Germinal center (tissue), 1 donor: ENCODE data around the gene CCDC24.
A peak's percentile ranks its signal among the peaks of the same experiment; 100 is the strongest.

ENCODE experiments used
- DNase-seq: peaks from one replicate; pipeline ENCODE4 v3.0.0; 2012; ENCODE audit warnings: mixed read lengths, low spot score

CCDC24 gene

DNA sequence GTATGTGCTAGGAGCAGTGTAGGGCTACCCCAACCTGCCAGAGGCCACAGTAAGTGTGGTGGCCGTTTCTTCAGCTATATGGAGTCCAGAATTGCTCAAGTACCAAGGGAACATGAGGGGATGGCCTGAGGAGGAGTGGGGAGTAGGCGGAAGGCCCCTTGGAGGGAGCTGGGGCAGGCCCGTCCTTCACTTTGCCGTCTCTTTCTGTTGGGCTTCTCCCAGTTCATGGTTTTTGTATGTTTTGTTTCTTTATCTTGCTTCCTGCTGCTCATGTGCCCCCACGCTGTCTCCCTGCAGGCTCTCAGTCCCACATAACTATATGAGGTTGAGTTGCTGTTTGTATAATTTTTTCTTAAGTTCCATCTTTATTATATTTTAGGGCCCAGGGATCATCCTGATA lies 27.5 kb upstream of the CCDC24 start:
- no peak for DNase-seq

DNA sequence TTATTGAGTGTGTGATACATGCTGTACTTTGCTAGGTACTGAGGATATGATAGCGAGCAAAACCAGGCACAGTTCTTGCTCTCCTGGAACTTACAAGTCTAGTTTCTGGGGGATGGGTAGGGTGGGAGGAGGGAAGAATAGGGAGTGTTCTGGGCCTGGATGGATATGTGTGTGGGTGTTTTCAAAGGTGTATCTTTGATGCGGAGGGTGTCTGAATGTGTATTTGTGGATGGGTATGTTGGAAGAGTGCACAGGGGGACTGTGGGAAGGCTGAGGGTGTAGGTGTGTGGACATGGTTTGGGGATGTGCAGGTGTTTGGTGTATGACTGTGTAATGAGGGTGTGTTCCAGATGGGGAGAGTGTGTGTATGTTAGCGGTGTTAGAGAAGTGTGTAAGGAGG lies 26.1 kb upstream of the CCDC24 start:
- DNase-seq: no peak

DNA sequence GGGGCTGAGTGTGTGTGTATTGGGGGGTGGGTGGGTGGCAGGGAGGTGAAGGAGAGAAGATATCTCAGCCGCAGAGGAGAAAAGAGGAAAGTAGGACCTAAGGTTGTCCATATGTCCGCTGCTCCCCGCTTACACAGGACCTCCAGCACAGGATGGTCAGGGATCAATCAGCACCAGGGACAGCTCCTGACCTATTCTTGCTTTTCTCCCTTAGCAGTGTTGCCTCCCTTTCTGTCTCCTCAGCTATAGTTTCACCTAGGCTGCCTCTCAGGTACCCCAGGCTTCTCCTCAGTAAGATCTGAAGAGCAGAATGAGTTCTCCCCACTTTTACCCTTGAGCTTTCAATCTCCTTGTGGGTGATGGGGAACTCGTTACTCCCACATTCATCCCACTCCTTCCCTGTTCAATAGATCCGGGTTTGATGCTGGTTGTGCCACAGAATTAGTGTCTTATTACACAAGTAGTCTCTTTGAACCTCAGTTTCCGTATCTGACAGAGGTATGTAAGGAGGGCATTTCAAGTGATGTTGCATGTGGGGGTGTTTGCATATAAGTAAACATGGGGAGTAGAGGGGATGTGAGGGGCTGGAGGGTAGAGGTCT lies 23.0 kb upstream of the CCDC24 start:
- DNase-seq: no peak

DNA sequence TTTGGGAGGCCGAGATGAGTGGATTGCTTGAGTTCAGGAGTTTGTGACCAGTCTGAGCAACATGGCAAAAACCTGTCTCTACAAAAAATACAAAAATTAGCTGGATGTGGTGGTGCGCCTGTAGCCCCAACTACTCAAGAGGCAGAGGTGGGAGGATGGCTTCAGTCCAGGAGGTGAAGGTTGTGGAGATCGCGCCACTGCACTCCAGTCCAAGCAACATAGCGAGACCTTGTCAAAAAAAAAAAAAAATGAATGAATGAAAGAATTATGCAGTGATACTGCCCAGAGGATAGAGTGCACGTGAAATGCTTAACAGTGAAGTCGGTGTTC lies 22.0 kb upstream of the CCDC24 start:
- no peak for DNase-seq

DNA sequence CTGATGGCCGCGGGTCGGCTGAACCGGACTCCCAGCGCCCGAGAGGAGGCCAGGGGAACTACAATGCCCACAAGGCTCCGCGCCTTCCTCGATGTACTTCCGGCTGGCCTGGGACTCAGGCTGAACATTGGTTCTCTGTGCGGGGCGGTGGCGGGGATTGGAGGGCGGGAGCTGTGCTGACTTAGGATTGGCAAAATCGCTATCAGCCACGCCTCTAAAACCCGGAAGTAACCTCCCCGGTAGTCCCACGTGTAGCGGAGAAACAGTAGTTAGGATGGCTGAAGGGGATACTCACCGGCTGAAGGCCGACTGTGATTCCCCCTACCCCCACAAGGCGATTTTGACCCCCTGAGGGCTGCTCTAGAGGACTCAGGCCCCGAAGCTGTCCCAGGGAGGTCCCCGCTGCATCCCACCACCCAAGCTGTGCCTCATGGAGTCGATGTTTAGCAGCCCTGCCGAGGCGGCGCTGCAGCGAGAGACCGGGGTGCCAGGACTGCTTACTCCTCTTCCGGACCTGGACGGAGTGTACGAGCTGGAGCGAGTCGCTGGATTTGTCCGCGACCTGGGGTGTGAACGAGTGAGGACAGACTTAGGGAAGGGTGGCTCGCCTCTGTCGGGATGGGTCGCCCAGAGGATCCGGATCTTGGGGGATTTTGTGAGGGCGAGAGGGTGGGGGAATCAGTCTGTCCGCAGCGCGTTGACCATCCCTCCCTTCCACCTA lies 21.5 kb upstream of the CCDC24 start, which contains the start of gene DPH2:
DPH2 (plus strand) TSS at position 265 of the 721 bp plus-strand sequence; CDS start at position 431, 166 bp downstream.
- peak; percentile 99 for DNase-seq

DNA sequence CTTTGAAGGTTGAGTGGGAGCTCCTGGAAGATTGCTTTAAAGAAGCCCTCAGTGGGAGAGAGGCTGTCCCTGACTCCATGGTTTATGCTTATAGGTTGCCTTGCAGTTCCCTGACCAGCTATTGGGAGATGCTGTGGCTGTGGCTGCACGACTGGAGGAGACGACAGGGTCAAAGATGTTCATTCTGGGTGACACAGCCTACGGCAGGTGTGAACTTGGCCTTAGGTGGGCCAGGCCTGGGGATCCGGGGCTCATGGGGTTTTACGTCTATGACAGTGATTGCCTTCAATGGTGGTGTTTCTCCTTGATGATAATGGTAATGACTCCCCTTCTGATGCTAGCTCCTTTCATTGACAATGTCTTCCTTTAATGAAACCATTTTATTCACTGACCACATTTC lies 20.9 kb upstream of the CCDC24 start:
- DNase-seq: no peak

DNA sequence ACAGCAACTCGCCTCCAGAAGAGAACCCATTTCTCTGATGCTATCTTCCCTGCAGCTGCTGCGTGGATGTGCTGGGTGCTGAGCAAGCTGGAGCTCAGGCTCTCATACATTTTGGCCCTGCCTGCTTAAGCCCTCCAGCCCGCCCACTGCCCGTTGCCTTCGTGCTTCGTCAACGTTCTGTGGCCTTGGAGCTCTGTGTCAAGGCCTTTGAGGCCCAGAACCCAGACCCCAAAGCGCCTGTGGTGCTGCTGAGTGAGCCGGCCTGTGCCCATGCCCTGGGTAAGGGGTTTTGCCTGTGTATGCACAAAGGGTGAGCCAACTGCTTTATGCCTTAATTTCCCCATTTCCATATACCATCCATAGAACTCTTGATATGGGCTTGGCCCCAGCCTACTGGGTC lies 20.5 kb upstream of the CCDC24 start:
- no peak for DNase-seq

DNA sequence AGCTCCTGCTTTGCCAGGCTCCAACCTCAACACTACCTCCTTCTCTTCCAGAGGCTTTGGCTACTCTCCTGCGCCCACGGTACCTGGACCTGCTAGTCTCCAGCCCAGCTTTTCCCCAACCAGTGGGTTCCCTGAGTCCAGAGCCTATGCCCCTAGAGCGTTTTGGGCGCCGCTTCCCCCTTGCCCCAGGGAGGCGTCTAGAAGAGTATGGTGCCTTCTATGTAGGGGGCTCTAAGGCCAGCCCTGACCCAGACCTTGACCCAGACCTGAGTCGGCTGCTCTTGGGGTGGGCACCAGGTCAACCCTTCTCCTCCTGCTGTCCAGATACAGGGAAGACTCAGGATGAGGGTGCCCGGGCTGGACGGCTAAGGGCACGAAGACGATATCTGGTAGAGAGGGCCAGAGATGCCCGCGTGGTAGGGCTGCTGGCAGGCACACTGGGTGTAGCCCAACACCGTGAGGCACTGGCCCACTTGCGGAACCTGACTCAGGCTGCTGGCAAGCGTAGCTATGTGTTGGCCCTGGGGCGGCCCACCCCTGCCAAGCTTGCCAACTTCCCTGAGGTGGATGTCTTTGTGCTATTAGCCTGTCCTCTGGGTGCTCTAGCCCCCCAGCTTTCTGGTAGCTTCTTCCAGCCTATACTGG lies 19.9 kb upstream of the CCDC24 start:
- no peak for DNase-seq

DNA sequence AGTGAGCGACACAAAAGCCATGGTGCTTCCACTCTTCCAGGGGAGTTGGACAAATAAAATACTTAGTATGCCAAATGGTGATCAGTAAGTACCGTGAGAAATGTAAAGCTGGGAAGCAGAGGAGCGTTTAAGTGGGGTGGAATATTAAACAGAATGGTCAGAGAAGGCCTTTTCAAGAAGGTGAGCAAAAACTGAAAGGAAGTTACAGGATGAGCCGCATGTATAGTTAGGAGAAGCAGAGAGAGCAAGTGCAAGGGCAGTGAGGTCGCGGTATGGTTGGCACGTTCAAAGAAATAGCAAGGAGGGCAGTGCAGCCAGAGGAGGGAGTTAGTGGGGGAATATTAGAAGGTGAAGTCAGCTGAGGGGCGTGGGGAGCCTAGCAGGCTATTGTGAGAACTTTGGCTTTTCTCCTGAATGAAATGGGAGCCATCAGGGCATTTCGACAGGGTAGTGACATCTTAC lies 17.4 kb upstream of the CCDC24 start:
- no peak for DNase-seq

DNA sequence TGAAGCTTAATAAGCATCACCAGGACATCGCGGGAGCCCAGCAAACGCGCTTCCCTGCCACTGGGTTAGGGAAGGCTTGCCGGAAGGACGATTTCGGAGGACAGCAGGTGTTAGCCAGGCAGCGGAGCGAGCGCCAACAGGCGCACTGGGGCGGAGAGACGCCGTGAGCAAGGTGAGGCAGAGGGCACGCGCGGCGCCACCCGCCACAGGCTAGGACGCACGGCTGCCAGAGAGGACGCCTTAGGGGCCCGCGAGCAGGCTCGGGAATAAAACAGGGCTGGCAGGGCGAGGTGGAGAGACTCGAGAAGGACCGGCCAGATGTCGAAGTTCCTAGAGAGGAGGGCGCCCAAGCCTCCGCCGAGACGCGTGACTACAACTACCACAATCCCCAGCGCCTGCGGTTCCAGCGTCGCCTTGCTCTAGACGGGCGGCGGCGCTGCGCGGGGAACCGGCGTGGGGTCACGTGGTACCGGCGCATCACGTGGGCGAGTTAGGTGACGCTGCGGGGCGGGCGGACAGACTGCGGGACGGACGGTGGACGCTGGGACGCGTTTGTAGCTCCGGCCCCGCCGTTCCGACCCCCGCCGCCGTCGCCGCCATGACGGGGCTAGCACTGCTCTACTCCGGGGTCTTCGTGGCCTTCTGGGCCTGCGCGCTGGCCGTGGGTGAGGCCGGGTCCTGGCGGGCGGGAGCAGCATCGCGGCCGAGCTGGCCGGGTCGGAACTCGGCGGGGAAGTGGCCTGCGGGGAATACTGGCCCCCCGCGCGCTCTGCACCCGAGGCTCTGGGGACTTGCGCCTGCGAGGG lies 16.8 kb upstream of the CCDC24 start, which contains the start of gene ATP6V0B:
ATP6V0B (plus strand) TSS at position 518 of the 806 bp plus-strand sequence; CDS start at position 599, 81 bp downstream.
- peak; percentile 94 for DNase-seq

DNA sequence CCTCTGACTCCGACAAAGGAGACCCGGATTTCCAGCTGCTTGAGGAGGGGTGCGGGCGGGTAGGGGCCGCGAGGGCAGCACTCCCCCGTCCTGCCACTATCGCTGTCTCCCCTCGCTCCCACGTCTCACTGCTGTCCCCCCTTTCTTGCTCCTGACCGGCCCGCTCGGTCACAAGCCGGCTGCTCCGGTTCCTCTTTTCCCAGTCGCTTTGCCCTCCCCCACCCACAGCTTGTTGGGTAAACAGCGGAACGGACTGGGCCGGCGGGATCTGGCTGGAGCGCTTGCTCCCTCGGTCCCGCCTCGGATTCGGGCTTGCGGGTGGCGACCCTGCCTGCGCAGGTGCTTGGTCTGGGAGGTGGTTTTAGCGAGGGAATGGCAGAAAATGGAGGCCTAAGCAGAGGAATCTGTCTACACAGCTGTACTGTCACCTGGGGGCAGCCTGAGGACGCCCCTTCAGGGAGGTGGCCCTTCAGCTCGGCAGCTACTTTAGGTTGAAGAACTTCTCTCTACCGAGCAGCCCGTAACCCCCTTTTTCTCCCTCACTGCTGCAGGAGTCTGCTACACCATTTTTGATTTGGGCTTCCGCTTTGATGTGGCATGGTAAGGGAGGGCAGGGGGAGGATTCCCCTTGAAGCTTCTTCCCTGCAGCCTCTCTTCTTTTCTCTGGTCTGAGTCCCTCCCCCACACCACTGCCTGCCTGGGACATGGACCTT lies 16.0 kb upstream of the CCDC24 start:
- DNase-seq: peak; percentile 73

DNA sequence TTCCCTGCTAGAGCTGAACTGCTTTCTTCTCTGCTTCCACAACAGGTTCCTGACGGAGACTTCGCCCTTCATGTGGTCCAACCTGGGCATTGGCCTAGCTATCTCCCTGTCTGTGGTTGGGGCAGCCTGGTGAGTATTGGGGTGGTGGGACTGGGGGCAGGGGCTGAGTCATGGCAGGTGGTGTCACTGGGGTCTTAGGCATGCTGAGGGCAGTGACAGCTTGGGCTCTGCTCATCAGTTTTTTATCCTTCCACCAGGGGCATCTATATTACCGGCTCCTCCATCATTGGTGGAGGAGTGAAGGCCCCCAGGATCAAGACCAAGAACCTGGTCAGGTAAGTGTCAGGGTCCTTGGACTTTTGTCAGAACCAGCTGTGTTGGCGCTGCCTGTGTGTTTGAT lies 15.4 kb upstream of the CCDC24 start:
- DNase-seq: no peak

DNA sequence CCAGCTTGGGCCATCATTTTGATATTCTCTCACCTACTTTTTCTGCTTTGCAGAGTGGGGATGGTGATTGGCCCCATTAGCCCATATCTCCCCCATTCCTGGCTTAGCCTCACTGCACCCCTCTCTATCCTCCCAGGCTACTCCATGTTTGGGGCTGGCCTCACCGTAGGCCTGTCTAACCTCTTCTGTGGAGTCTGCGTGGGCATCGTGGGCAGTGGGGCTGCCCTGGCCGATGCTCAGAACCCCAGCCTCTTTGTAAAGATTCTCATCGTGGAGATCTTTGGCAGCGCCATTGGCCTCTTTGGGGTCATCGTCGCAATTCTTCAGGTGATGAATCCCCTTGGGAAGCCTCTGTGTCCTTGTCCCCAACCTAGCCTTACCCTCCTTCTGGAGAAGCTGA lies 14.5 kb upstream of the CCDC24 start:
- DNase-seq: no peak

DNA sequence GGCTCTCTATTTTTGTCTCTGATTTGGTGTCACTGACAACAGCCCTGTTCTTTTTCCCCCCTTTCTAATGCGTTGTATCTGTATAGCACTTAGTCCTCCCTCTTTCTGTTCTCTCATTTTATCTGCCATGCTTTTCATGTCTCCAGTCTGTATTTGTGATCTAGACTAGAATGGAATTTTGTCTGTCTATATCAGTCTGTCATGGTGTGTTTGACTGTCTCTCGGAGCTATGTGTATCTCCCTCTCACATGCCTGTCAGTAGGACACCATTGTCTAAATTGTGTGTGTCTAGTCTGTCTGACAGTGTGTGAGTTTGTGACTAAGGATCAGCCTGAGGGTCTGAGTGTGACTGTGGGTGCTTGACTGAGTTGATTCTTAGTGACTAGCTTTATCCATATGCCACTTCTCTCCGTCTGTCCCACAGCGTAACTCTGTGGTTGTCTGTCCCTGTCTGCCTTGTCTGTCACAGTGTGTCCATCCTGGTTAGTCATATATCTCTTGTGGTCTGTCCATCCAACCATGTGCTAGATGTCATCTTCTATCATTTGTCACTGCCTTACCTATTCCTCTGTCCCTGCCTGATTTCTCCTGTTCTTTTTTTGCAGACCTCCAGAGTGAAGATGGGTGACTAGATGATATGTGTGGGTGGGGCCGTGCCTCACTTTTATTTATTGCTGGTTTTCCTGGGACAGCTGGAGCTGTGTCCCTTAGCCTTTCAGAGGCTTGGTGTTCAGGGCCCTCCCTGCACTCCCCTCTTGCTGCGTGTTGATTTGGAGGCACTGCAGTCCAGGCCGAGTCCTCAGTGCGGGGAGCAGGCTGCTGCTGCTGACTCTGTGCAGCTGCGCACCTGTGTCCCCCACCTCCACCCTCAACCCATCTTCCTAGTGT lies 13.8 kb upstream of the CCDC24 start:
- no peak for DNase-seq

DNA sequence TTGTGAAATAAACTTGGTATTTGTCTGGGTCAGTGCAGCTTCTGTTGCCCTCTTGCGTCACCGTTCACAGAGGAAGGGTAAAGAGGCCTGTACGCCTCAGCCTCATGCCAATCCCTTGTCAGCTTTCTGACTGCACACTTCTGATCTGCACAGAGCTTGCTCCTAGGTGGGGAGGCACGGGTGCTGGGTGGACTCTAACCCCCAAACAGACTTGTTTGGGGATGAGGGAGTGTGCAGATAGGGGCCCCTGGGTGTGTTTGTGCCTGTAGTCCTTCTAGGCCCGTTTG lies 13.2 kb upstream of the CCDC24 start:
- no peak for DNase-seq

DNA sequence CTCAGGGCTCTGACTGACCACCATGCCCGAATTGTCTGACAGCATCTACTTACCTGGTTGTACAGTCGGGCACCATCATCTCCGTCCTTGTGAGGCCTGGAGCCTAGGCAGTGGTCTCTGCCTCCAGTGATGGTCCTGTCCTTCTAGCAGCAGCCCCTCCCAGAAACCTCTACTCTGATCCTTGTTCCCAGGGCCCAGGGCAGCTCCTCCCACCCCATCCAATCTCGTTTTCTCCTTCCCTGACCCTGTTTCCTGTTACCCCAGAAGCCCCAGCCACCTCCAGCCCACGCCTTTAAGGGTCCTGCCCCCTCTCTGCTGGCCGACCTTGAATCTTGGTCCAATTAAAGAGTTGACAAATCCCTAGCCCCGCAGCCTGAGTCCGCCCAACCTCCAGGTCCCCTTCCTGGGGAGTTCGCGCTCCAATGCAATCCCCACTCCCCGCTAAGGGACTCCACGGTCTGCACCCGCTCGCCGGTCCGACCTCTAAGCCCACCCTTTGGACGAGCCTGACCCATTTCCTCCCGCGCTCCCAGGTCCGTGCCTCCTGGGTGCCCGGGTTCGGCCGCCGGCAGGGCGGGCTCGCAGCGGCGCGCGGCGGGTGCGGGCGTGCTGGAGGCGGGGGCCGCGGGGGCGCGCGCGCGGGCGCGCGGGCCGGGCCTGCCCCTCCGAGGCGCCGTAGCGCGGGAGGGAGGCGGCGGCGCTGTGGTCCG lies 12.7 kb upstream of the CCDC24 start, which contains the start of gene B4GALT2:
B4GALT2 (plus strand) TSS at position 660 of the 710 bp plus-strand sequence. CDS start 1,951 bp downstream, outside the sequence.
- DNase-seq: peak; percentile 77

DNA sequence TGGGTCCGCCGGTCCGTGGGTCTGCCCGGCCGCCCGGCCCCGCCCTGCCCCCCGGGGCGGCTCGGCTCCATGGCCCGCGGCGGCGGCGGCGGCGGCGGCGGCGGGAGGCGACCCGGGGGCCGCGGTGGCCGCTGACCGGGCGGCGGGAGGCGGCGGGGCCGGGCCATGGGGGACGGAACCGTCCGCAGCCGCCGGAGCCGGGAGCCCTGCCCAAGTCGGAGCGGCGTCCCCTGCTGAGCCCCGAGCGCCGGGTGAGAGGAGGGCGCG lies 12.2 kb upstream of the CCDC24 start:
- DNase-seq: no peak

DNA sequence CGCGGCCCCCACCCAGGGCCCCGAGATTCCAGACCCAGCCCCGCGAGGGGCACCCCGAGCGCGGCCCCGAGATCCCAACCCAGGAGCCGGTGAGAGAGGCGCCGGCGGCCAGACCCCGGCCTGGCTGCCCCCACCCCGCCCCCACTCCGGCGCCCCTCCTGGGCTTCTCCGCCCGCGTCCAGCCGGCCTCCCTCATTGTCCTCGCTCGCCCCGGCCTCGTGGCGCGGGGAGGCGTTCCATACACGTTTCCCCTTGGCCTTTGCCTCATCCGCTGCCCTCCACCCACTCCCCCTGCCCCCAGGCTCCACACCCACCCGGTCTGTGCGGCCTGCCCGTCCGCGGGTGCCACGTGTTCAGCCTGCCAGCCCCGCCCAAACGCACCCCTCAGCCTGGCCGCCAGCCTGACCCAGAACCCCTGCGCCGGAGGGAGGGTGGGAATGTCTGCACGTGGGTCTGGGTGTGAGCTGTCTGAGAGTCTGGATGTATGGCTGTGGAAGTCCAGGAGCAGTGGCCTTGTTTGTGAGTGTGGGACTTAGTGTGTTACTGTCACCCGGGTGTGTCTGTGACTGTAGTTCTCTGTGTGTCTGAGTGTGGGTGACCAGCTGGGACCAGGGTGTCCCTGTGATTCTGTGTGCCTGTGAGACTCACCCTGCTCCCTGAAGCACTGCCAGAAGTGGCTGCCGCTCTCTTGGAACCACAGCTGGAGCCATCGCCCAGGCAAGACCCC lies 11.7 kb upstream of the CCDC24 start:
- DNase-seq: no peak

DNA sequence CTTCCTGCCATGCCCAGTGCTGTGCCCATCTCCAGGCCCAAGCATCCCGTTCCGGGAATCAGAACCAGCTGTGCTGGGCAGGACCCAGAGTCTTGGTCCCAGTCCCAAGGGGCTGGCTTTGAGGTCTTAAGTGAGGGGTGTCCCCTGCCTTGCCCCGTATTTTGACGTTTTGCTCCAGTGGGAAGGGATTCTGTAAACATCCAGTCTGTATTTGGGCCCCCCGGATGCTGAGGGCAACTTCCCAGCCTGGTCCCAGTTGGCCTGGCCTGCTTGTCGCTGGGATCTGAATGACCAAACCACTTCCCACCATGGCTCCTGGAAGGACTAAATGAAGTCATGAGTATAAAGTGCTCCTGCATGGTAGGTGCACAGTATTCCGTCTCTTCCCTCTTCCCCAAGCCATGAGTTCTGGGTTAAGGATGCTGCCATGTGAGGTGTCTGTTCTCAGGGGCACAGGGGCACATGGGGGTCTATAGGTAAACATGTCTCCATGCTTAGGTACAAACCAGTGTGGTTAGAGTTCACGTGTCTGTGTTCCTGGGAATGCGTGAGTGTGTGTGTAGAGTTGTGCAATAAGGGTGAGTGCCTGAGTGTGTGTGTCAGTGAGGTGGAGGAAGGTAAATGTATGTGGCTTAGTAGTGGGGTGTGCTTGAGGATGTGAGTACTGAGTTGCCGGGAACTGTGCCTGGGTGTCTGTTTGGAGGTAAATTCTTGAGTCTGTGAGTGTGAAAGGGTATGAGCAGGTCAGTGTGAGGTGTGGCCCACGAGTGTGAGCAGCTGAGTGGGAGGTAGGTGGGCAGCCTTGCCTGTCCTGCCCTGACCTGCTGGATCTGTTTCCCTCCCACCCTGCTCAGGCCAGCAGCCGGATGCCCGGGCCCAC lies 10.9 kb upstream of the CCDC24 start:
- DNase-seq: no peak
